Measurements from ENCODE around the gene PANX2. TPM values are rescaled to one million over a fixed set of nuclear protein-coding genes. Genes with fewer than 3 reads are reported as not detected.

Gene PANX2
- total and polyA plus RNA-seq, 2 experiments from 2014 or later, result 2.8 to 5.1 TPM

- H3K36me3 Mint-ChIP-seq (ENCODE audit: low read depth), result peaks cover 62% of the 10 kb centered on the region
- Histone ChIP-seq H3K27me3 (ENCODE audit: insufficient read depth) (no peaks in the 10 kb centered on the region), H3K4me2 (no peak overlapping the region), H3K9me2 (ENCODE audit: insufficient read depth) (no peaks in the 10 kb centered on the region), H4K20me1 (replicated peaks; ENCODE audit: insufficient read depth) (peaks cover 8% of the 10 kb centered on the region), H3K4me3 (no peak overlapping the region), H3F3A (replicated peaks; ENCODE audit: low read depth) (no peaks in the 10 kb centered on the region), H3K36me3 (ENCODE audit: insufficient read depth) (no peaks in the 10 kb centered on the region), H3K4me1 (ENCODE audit: insufficient read depth) (no peaks in the 10 kb centered on the region; the same call in 1 of the 2 replicates), H3K79me2 (replicated peaks; ENCODE audit: insufficient read depth) (peaks cover 5% of the 10 kb centered on the region; the same call in 1 of the 2 replicates), H3K27ac (ENCODE audit: low read depth) (no peak overlapping the region), H2AFZ (no peak overlapping the region)
- ATAC-seq, result peak; percentile 88
- DNase-seq (ENCODE audit: low spot score), result peak; percentile 77
- no peak overlapping the region for H3K27ac Mint-ChIP-seq
- no peak for TF ChIP-seq ZNF114 (CRISPR knock-in tag; IDR thresholded peaks at IDR 0.05)
- TF ChIP-seq REST (IDR thresholded peaks at IDR 0.05; ENCODE audit: unreplicated experiment), result no peak
- no peak for TF ChIP-seq CREB1 (CRISPR knock-in tag; IDR thresholded peaks at IDR 0.05; ENCODE audit: low read depth)
- TF ChIP-seq ETS1 (IDR thresholded peaks at IDR 0.05), result no peak
- TF ChIP-seq POLR2AphosphoS5 (IDR thresholded peaks at IDR 0.05; ENCODE audit: low read depth), result no peak
- TF ChIP-seq JUNB (IDR thresholded peaks at IDR 0.05; ENCODE audit: unreplicated experiment), result no peak
- TF ChIP-seq EZH2 (IDR thresholded peaks at IDR 0.05; ENCODE audit: low read depth, unreplicated experiment), result no peak
- peaks cover 2% of the 10 kb centered on the region; the same call in 2 of the 3 replicates for H3K4me1 Mint-ChIP-seq
- no peak overlapping the region; the same call in 2 of the 3 replicates for H3K4me3 Mint-ChIP-seq
- peaks cover 1% of the 10 kb centered on the region for H3K27me3 Mint-ChIP-seq (ENCODE audit: insufficient read depth, low read depth, poor library complexity)
- H3K9me3 Mint-ChIP-seq, result no peaks in the 10 kb centered on the region
These were observed 48.6 kb downstream of the PANX2 start for GRCh38 chr22:50218996-50219727.

GRCh38 chr22:50219800-50220602 is 49.5 kb downstream of the PANX2 start:
- Histone ChIP-seq H3F3A (replicated peaks; ENCODE audit: low read depth) (no peaks in the 10 kb centered on the region), H4K20me1 (replicated peaks; ENCODE audit: insufficient read depth) (peaks cover 6% of the 10 kb centered on the region), H3K4me1 (ENCODE audit: insufficient read depth) (no peaks in the 10 kb centered on the region; the same call in 1 of the 2 replicates), H3K4me2 (no peak overlapping the region), H3K9me2 (ENCODE audit: insufficient read depth) (no peaks in the 10 kb centered on the region), H3K27ac (ENCODE audit: low read depth) (no peak overlapping the region), H3K79me2 (replicated peaks; ENCODE audit: insufficient read depth) (peaks cover 1% of the 10 kb centered on the region; the same call in 1 of the 2 replicates), H3K27me3 (ENCODE audit: insufficient read depth) (no peaks in the 10 kb centered on the region), H2AFZ (no peak overlapping the region), H3K4me3 (no peak overlapping the region), H3K36me3 (ENCODE audit: insufficient read depth) (no peaks in the 10 kb centered on the region)
- peaks cover 2% of the 10 kb centered on the region; the same call in 1 of the 3 replicates for H3K4me1 Mint-ChIP-seq
- peaks cover 60% of the 10 kb centered on the region for H3K36me3 Mint-ChIP-seq (ENCODE audit: low read depth)
- H3K4me3 Mint-ChIP-seq, result no peak overlapping the region; the same call in 2 of the 3 replicates
- H3K9me3 Mint-ChIP-seq, result no peaks in the 10 kb centered on the region
- DNase-seq (ENCODE audit: low spot score) (no peak), ATAC-seq (no peak)
- H3K27ac Mint-ChIP-seq, result no peak overlapping the region
- peaks cover 1% of the 10 kb centered on the region for H3K27me3 Mint-ChIP-seq (ENCODE audit: insufficient read depth, low read depth, poor library complexity)
- TF ChIP-seq REST (IDR thresholded peaks at IDR 0.05; ENCODE audit: unreplicated experiment) (no peak), ETS1 (IDR thresholded peaks at IDR 0.05) (no peak), NANOG (IDR thresholded peaks at IDR 0.05; ENCODE audit: borderline replicate concordance) (no peak), EZH2phosphoT487 (IDR thresholded peaks at IDR 0.05; ENCODE audit: unreplicated experiment) (no peak)
